GM21367 (cell line): ENCODE results near the gene OLFM1.
"Not testable (repeated sequence)": the region's sequence is repeated elsewhere in the genome, so short reads cannot be mapped to it uniquely, and the experiment has no call there.

ENCODE experiments used
- ATAC-seq: cut with Tn5 transposase; IDR thresholded peaks from one replicate; pipeline ENCODE4 v1.9.1; 2021; ENCODE audit not compliant: unreplicated experiment

The OLFM1 gene

DNA sequence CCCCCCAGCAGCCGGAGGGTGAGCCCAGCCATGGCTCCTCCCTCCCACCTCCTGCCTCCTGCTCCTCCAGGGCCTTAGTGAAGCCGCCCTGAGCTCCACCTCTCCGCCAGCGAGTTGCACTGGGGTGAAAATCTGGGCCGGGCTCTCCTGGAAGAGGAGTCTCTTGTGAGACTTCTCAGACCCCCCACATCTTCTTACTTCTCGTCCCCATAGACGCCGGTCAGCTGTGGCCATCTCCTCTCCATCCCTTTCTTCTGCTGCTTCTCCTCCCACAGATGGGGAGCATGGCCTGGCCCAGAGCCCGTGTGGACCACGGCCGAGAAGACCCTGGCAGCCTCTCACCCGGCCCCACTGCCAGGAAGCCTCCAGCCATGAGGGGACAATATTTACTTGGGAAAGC, 17.3 kb downstream of the OLFM1 start:
- ATAC-seq, result no peak

GRCh38 chr9:135105211-135105745, 17.8 kb downstream of the OLFM1 start:
- no peak for ATAC-seq

- no peak for ATAC-seq
Measured at GRCh38 chr9:135105938-135106491, 18.5 kb downstream of the OLFM1 start.

- ATAC-seq, result no peak
Measured at GRCh38 chr9:135106551-135107270, 19.2 kb downstream of the OLFM1 start.

DNA sequence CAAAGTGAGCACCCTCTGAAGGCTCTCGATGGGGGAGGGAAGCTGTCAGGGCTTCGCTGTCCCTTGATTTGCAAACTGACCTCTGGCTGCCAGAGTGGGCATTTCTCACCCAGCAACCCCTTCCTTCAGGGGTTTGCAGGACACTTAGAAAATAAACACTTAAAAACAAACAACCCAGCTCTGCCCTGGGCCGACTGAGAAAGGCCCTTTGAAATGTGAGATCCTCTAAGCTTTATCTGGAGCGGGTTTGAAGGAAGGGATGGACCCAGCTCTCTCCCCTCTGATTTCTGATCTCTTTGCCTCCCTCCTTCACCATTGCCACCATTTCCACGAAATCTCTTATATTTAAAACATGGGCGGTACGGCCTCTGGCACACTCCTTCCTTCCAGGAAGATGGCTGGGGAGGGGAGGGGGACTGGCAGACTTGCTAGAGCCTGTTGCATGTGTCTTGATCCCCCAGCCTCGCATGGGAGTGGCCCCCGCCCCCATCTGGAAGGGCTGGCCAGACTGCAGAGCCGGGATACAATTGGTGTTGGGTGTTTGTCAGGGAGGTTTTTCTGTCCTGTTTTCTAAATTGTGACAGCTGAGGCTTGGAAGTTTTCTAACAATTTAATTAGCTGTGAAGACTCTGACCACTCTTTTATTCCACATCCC, 20.2 kb downstream of the OLFM1 start:
- ATAC-seq, result no peak

DNA sequence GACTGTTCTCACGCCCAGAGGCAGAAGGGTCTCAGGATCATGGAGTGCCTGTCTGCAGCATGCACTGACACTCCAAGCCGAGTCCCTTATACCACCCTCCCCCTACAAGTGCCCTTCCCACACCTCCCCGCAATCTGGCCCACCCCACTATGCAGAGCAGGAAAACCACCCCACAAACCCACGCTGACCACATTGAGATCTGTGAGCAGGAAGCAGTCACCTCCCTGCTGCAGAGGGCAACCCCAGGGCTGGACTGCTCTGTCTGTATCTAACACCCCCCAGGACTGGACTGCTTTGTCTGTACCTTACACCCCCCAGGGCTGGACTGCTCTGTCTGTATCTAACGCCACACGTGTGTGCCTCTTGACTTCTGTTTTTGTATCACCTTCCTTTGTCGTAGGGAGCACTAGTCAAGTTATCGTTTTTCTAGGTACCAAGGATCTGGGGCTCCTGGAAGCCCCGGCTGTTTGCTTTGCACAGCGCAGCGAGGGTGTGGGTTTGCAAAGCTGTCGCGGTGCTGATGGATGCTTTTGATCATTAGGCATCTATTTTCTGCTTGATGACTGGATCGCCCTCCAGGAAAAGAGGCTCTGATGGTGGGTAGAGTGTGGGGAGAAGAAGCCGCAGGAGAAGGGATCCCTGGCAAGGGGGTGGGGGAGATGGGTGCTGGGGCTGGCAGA, 21.5 kb downstream of the OLFM1 start:
- ATAC-seq, result no peak

- no peak for ATAC-seq
Measured at GRCh38 chr9:135109650-135110049, 22.2 kb downstream of the OLFM1 start.

DNA sequence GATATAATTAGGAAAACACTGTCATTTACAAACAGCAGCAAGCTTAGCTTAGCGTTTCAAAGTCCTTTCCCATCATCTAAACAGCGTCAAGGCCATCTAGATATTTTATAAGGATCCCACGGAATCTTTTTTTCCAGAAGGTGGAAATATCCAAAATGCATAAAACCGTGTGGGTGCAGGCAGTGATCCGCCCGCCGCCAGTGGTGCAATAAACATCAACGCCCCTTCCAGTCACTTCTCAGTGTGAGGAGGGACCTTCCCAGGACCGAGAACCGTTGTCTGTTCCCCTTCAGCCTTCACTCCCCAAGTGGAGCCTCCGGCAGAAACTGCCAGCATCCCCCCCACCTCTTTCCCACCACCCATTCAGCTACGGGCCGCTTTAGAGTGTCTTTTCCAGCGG, 22.9 kb downstream of the OLFM1 start:
- ATAC-seq, result no peak

GRCh38 chr9:135111600-135111999, 24.1 kb downstream of the OLFM1 start:
- ATAC-seq, result not testable (repeated sequence)

- no peak for ATAC-seq
Measured at GRCh38 chr9:135116371-135116770, 28.9 kb downstream of the OLFM1 start.

DNA sequence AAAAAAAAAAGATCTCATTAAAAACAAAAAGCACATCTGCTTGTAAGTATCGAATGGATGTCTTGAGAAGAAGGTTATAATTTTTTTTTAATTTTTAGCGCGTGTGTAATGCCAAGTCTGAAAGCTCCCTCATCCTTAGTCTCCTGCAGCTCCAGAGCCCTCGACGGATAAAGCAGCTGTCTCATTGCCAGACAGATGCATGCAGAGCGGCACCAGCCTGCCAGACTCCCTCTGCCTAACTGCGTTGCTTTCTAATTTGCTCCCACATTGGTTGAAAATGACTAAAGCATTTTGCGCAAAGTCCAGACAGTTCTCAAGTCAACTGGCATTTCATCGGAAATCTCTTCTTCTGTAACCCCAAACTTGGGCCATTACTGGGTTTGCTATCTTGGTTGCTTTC, 29.4 kb downstream of the OLFM1 start:
- no peak for ATAC-seq

- ATAC-seq, result no peak
Measured at GRCh38 chr9:135117281-135117680, 29.8 kb downstream of the OLFM1 start.

DNA sequence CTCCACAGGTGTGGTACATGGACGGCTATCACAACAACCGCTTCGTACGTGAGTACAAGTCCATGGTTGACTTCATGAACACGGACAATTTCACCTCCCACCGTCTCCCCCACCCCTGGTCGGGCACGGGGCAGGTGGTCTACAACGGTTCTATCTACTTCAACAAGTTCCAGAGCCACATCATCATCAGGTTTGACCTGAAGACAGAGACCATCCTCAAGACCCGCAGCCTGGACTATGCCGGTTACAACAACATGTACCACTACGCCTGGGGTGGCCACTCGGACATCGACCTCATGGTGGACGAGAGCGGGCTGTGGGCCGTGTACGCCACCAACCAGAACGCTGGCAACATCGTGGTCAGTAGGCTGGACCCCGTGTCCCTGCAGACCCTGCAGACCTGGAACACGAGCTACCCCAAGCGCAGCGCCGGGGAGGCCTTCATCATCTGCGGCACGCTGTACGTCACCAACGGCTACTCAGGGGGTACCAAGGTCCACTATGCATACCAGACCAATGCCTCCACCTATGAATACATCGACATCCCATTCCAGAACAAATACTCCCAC, 32.1 kb downstream of the OLFM1 start:
- no peak for ATAC-seq

DNA sequence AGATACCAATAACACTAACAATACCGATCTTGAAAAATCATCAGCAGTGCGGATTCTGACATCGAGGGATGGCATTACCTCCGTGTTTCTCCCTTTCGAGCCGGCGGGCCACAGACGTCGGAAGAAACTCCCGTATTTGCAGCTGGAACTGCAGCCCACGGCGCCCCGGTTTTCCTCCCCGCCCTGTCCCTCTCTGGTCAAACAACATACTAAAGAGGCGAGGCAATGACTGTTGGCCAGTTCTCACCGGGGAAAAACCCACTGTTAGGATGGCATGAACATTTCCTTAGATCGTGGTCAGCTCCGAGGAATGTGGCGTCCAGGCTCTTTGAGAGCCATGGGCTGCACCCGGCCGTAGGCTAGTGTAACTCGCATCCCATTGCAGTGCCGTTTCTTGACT, 32.8 kb downstream of the OLFM1 start:
- ATAC-seq, result no peak

DNA sequence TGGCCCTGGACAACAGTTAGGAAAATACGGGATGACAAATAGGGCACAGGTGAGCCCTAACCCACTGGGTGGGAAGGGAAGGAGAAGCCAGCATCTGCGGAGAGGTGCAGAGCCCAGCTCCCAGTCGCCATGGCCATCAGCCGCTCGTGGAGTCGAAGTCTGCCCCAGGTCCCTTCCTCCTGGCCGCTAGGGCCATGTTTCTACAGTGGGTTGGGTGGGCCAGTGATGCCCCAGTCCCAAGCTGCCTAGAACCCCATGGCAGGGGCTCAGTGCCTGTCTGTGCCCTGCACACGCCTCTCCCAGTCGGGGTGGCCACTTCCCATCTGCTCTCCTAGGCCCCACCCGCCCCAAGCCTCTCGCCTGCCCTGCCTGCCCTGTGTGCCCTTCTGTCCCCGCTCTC, 34.8 kb downstream of the OLFM1 start:
- ATAC-seq, result no peak

GRCh38 chr9:135123126-135123772, 35.8 kb downstream of the OLFM1 start:
- ATAC-seq, result no peak

- no peak for ATAC-seq
Measured at GRCh38 chr9:135123773-135124134, 36.3 kb downstream of the OLFM1 start.

DNA sequence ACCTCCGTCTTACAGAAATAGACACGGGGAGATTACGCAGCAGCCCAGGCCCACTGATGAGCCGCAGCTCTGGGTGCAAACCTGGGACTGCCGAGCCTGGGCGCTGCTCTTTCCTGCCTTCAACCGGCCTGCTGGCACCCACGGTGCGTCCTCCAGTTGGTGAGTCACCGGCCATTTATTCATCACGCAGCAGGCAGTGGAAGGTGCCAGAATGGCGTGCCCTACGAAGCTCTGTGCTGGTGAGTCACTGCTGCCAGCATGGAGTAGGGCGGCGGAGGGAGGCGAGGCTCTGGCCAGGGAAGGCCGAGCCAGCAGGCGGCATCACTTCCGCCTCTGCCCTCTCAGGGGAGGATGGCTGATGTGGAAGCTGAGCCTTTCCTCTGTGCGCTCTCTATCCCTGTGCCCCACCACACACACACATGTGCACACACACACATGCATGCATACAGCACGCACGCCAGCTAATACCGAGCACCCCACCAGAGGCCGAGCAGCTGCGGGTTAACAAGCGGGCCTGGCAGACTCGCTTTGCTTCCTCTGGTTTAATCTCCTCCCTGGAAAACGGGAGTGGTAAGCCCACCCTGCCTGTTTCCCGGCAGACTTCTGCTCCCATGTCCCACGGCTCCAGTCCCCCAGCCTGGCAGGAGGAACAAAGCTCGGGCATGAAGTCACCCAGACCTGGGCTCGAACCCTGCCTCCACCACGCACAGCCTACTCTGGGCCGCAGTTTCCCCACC, 39.2 kb downstream of the OLFM1 start:
- no peak for ATAC-seq

GRCh38 chr9:135127718-135128670, 40.5 kb downstream of the OLFM1 start:
- no peak for ATAC-seq
